GM06990 (cell line): Measurements from ENCODE around the gene FAM234B.
"Not testable (repeated sequence)": the region's sequence is repeated elsewhere in the genome, so short reads cannot be mapped to it uniquely, and the experiment has no call there.

Experiments used
- DNase-seq: peaks from one replicate; pipeline ENCODE4 v3.0.0-alpha.2; 2011; ENCODE audit not compliant: insufficient read length; ENCODE audit errors: extremely low read depth
- H3K27me3 ChIP-seq: replicated peaks from 2 replicates; pipeline ENCODE4 v1.6.0; 2011; ENCODE audit warnings: low read length; ENCODE audit not compliant: control insufficient read depth, insufficient read depth
- H3K36me3 ChIP-seq: 2 replicates; pipeline ENCODE4 v1.5.1; 2011; ENCODE audit warnings: low read length; ENCODE audit not compliant: control insufficient read depth, insufficient read depth
- H3K4me3 ChIP-seq: replicated peaks from 2 replicates; pipeline ENCODE4 v1.5.1; 2011; ENCODE audit warnings: low read depth, mild to moderate bottlenecking, control low read depth, low read length
- CTCF ChIP-seq: IDR thresholded peaks from 2 replicates; pipeline ENCODE4 v1.5.1; 2011; ENCODE audit warnings: low read length, control low read depth, mild to moderate bottlenecking, inconsistent platforms; ENCODE audit not compliant: insufficient read depth, poor library complexity, severe bottlenecking

Gene FAM234B

DNA sequence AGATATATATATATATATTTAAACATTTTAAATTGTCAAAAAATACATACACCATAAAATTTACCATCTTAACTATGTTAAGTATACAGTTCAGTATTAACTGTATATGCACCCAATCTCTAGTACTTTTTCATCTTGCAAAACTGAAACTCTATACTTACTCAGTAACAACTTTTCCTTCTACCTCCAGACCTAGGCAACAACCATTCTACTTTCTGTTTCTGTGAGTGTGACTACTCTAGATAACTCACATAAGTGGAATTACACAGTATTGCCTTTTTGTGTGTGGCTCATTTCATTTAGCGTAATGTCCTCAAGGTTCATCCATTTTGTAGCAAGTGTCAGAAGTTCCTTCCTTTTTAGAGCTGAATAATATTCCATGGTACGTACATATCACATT is 8.2 kb downstream of the FAM234B start:
- no peaks in the 10 kb centered on the region for H3K27me3 ChIP-seq
- TF ChIP-seq CTCF: no peak
- no peak overlapping the region for H3K4me3 ChIP-seq
- H3K36me3 ChIP-seq: no peaks in the 10 kb centered on the region
- DNase-seq: no peak

GRCh38 chr12:13053617-13054016 is 9.4 kb downstream of the FAM234B start:
- not testable (repeated sequence) for DNase-seq, H3K27me3 ChIP-seq, H3K36me3 ChIP-seq, H3K4me3 ChIP-seq

DNA sequence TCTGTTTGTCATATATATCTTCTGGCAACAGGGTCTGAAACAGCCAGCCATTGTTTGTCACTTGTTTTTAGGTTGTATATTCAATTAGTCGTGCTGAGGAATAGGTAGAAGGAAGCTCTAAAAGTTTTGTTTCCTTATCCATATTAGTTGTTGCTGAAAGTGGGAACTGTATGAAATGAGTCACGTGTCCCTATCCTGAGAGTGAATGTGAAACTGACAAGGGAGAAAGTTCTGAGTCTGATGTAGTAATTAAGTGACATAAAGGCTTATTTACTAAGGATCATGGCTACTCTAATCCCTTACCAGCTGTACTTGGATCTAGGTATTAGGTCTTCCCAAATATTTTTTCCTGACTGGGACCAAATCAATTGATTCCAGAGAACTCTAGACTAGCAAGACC is 16.4 kb downstream of the FAM234B start:
- H3K27me3 ChIP-seq: no peaks in the 10 kb centered on the region
- no peaks in the 10 kb centered on the region for H3K36me3 ChIP-seq
- TF ChIP-seq CTCF: no peak
- DNase-seq: no peak
- no peak overlapping the region for H3K4me3 ChIP-seq

DNA sequence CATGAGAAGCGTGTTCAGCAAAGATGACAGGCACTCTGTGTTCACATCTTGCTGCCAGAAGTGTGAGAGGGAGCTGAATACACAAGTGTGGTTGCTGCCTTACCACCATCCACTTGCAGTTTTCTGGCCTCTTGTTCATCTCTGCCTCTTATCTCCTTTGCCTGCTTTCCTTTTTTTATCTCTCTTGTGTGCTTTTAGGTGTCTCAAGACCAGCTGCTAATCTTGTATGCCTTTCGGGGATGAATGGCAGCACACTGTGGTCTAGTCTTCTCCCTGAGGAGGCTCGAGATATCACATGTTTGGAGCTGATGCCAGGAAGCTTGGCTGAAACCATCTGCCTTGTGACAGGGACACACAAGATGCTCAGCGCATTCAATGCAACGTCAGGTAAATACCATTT is 17.2 kb downstream of the FAM234B start:
- no peak for TF ChIP-seq CTCF
- Histone ChIP-seq H3K36me3 (no peaks in the 10 kb centered on the region), H3K4me3 (no peak overlapping the region), H3K27me3 (no peaks in the 10 kb centered on the region)
- no peak for DNase-seq

DNA sequence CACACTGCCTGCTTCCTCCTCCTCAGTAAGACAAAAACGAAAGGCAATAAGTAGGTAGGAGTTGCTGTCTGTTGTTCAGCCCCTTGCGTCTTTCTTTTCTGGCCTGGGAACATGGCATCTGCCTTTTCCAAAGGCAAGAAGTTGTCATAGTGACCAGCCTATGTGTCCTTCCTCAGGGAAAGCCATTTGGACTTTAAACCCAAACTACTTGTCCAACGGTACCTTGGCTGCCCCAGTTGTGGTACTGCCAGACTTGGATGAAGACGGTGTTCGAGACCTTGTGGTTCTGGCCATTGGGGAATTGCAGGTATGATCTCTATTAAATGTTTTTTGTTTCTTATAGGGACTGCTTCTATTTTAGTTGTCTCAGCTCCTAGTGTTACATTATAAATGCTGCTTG is 18.5 kb downstream of the FAM234B start:
- no peak for TF ChIP-seq CTCF
- Histone ChIP-seq H3K27me3 (no peaks in the 10 kb centered on the region), H3K36me3 (no peaks in the 10 kb centered on the region), H3K4me3 (no peak overlapping the region)
- DNase-seq: no peak

- no peak for TF ChIP-seq CTCF
- DNase-seq: no peak
- no peak overlapping the region for H3K4me3 ChIP-seq
- H3K36me3 ChIP-seq: no peaks in the 10 kb centered on the region
- H3K27me3 ChIP-seq: no peaks in the 10 kb centered on the region; the same call in 1 of the 2 replicates
Measured at GRCh38 chr12:13066014-13066413, 21.8 kb downstream of the FAM234B start.

DNA sequence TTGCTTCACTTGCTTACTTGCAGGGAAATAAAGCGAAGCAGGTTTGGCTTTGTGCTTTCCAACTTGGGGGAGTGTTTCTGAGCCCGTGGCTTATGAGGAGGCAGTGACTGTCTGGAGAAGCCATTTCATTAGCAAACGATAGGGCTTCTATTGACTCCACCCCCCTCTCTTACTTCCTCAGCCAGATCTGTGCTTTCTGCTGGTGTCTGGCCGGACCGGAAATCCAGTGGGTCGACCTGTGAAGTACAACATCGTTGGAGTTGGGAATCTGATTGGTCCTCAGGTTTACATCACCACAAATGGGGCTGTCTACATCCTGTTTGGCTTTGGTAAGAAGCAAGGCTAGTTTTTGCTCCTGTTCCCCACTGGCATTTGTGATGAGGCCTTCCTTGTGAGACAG is 22.3 kb downstream of the FAM234B start:
- no peaks in the 10 kb centered on the region for H3K36me3 ChIP-seq

More for the DNA sequence above, 22.3 kb downstream of the FAM234B start:
- Histone ChIP-seq H3K27me3 (no peaks in the 10 kb centered on the region; the same call in 1 of the 2 replicates), H3K4me3 (no peak overlapping the region)
- no peak for DNase-seq
- TF ChIP-seq CTCF: no peak
